GM15510 (cell line): ENCODE measurements around the gene KCNIP4.

Experiments used
- POLR2A ChIP-seq: IDR thresholded peaks from 3 replicates; pipeline ENCODE4 v1.6.1; 2011; ENCODE audit warnings: borderline replicate concordance; ENCODE audit not compliant: insufficient read length; ENCODE audit errors: extremely low read depth

Gene KCNIP4

GRCh38 chr4:21826071-21826470 is 122.5 kb downstream of the KCNIP4 start:
- TF ChIP-seq POLR2A: no peak

DNA sequence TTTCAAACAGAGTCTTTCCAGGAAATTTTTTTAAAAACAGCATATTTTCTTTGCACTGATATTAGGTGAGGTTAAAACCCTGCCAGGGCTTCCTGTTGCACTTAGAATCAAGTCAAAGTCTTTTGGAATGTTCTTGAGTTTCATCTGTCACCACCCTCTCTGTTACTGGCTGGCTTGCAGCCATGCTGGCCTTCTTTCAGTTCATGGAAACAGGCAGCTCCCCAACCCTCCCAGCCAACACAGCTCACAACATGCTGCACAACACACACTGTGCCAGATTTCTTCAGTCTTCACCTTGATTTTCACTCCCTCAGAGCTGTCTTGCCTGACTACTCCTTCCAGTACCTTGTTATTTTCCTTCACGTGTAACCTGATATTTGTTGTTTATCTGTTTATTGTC is 129.5 kb downstream of the KCNIP4 start:
- no peak for TF ChIP-seq POLR2A

GRCh38 chr4:21815651-21816377 is 132.8 kb downstream of the KCNIP4 start:
- no peak for TF ChIP-seq POLR2A

DNA sequence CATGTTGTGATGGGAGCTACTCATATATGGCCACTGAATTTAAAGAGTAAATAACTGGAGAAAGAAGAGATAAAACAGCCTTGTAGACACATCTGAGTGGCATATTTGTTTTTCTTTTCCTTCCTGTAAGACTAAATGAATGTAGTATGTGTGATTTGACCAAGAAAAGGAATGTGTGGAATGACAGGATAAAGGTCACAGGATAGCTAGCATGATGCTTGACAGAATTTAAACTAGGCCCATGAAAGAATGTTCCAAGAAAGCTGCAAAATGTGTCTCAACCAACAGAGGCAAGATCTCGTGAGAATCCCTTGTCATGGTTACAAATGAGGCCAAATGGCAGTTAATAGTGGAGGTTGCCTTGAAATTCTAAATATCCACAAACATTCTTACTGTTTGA is 137.0 kb downstream of the KCNIP4 start:
- TF ChIP-seq POLR2A: no peak

DNA sequence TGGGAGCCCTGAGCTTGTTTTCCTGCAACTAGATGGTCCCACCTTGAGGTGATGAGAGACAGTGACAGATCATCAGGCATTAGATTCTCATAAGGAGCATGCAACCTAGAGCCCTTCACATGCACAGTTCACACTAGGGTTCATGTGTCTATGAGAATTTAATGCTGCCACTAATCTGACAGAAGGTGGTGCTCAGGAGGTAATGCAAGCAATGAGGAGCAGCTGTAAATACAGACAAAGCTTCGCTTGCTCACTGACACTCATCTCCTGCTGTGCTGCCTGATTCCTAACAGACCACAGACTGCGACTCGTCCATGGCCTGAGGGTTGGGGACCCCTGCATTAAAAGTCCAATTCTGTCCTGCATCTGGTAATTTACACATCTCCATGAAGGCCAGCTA is 141.6 kb downstream of the KCNIP4 start:
- no peak for TF ChIP-seq POLR2A

GRCh38 chr4:21802406-21802805 is 146.2 kb downstream of the KCNIP4 start:
- TF ChIP-seq POLR2A: no peak

GRCh38 chr4:21801661-21802385 is 146.7 kb downstream of the KCNIP4 start:
- TF ChIP-seq POLR2A: no peak

DNA sequence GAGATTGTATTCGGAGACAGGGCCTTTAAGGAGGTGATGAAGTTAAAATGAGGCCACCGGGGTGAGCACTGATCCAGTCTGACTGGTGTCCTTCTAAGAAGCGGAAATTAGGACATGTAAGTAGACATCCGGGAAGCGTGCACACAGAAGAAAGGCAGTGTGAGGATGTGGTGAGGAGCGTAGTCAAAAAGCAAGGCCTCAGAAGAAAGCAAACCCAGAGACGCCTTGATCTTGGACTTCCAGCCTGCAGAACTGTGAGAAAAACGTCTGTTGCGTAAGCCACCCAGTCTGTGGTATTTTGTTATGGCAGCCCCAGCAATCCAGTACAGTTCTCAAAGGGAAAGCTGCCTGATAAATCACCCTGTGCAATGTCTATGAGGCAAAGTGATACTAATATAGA is 153.5 kb downstream of the KCNIP4 start:
- no peak for TF ChIP-seq POLR2A

DNA sequence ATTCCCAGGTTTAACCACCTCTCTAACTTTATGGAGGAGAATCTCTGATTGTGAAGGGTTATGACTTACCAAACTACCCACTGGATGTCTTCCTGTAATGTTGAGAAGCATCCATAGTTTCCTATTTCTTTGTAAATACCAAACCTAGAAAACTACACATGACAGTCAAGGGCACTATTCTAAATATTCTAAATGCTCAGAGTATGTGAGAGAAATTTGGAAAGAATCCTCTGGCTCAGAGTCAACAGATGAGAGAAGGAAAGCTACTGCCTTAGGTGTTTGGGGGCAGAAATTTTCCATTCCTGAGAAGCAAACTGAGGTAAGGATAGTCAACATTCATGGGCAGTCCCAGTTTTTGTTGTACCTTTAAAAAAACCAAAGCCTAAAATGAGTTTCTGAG is 155.8 kb downstream of the KCNIP4 start:
- no peak for TF ChIP-seq POLR2A

- TF ChIP-seq POLR2A: no peak
Measured at GRCh38 chr4:21790438-21791029, 158.0 kb downstream of the KCNIP4 start.

GRCh38 chr4:21780148-21780547 is 168.4 kb downstream of the KCNIP4 start:
- no peak for TF ChIP-seq POLR2A

DNA sequence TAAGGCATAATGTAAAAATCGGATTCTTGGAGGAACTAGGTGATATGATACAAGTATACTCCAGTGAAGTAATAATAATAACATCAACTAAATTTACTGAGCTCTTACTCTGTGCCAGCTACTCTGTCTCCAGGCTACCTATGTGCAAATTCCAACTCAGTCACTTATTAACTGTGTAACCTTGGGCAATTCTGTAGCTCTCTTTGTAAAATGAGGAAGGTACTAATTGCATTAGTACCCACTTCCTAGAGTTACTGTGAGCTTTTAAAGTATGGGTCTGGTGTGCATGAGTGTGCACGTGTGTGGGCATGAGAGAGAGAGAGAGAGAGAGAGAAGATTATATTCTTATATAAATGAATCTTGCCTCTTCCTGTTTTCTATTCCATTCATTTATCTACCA is 169.9 kb downstream of the KCNIP4 start:
- no peak for TF ChIP-seq POLR2A

- no peak for TF ChIP-seq POLR2A
Measured at GRCh38 chr4:21775703-21776102, 172.9 kb downstream of the KCNIP4 start.

DNA sequence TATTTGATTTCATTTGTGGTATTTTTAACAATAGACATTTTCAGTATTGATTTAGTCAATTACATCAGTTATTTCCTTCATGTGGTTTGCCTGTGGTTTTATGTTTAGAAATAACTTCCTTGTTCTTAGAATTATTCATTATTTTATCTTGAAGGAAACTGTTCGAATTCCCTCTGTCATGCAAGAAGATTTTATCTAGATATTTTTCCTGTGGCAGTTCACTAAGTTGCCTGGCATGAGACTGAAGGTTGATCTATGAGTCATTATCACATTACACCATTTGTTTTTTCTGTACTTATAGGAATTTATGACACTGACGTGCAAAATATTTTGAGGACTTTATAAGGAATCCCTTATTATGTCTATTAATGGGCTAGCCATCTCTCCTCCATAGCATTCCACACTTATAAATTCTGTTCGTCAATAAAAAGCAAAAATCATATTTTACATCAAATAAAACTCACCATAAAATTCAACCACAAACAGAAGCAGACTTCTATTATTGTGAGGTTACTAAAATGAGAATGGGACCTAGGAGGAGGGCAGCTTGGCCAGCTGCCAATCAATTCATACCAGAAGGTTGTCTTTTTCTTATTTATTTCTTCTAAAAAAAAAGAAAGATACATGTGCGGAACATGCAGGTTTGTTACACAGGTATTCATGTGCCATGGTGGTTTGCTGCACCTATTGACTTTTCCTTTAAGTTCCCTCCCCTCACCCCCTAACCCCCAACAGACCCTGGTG is 179.0 kb downstream of the KCNIP4 start:
- no peak for TF ChIP-seq POLR2A
